NCI-H2196 treated with DMSO at 0.1 percent for 48 hours (cell line): ENCODE results near the gene SGCB.
"Not testable (repeated sequence)": the region's sequence is repeated elsewhere in the genome, so short reads cannot be mapped to it uniquely, and the experiment has no call there.

Experiments used
- DNase-seq: peaks from one replicate; lab custom pipeline; 2025; ENCODE audit not compliant: unreplicated experiment; lab: John Stamatoyannopoulos, UW

The SGCB gene, protein sequence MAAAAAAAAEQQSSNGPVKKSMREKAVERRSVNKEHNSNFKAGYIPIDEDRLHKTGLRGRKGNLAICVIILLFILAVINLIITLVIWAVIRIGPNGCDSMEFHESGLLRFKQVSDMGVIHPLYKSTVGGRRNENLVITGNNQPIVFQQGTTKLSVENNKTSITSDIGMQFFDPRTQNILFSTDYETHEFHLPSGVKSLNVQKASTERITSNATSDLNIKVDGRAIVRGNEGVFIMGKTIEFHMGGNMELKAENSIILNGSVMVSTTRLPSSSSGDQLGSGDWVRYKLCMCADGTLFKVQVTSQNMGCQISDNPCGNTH

DNA sequence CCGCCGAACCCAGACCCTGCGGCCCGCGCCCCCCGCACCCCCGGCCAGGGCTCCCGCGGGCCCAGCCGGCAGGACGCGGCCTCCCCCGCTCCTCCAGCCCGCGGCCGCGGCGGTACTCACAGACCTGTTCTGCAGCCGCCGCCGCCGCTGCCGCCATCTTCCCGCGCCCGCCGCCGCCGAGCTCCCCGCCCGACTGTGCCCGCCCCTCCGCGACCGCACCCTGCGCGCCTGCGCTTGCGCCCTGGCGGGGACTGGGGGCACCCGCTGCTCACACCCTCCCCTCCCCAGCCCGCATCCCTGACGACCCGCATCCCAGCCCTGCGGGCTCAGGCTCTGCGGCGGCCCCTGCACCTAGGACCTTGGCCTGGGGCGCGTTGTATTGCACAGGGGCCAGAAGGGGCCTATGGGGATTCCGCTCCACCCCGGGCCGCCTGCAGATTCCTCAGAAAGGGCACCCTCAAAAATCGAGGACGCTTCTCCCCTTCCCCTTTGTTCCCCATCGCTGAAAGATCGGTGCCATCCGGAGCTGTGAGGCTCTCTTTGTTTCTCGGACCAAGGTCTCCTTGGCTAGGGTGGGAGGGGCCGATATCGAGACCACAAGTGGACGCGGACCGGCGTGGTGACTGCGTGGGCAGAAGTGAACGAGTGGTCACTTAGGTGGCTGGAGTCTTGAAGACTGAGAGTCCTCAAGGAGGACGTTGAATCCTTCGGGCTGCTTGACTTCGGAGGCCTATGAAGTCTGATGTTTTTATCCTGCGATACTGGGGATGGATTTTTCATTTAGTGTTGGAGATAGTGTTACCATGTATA lies at the start of gene SGCB:
Gene SGCB (minus strand): TSS at position 197 of the 810 bp plus-strand sequence. CDS start 40 bp downstream, at position 157.
- DNase-seq = peak; percentile 15

DNA sequence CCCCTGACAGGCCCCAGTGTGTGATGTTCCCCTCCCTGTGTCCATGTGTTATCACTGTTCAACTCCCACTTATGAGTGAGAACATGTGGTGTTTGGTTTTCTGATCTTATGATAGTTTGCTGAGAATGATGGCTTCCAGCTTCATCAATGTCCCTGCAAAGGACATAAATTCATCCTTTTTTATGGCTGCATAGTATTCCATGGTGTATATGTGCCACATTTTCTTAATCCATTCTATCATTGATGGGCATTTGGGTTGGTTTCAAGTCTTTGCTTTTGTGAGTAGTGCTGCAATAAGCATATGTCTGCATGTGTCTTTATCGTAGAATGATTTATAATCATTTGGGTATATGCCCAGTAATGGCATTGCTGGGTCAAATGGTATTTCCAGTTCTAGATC lies 48.3 kb upstream of the SGCB start:
- DNase-seq = not testable (repeated sequence)

DNA sequence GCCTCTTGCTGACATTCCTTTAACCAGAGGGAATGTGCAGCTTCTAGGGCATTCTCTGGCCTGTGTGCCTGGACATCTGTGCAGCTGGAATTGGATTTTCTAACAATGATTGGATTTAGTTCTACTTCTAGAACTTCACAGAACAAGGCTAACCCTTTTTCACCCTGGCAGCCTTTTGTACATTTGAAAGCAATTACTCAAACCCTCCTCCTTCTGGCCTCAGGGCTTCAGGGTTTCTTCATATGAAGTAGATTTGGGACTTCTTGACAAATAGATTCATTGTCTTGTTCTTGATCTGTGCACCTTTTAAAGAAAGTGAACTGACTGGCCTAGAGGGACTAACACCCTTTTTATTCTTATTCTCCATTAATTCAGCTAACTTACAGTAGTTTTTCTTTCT lies 43.1 kb upstream of the SGCB start:
- no peak for DNase-seq

DNA sequence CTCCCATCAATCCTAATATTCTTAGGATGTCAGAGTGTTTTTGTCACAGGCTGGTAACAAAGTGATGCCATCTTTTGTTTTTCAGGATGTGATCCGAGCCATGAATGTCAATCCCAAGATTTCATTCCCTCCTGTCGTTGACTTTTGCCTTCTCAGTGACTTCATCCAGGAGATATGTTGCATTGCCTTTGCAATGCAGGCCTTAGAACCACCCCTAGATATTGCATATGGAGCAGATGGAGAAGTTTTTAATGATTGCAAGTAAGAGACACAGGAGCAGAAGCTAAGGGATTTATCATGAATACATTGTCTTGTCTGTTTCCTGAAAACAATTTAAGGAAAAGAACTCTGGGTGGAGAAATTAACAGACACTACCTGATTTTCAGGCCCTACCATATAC lies 41.6 kb upstream of the SGCB start:
- DNase-seq = no peak

DNA sequence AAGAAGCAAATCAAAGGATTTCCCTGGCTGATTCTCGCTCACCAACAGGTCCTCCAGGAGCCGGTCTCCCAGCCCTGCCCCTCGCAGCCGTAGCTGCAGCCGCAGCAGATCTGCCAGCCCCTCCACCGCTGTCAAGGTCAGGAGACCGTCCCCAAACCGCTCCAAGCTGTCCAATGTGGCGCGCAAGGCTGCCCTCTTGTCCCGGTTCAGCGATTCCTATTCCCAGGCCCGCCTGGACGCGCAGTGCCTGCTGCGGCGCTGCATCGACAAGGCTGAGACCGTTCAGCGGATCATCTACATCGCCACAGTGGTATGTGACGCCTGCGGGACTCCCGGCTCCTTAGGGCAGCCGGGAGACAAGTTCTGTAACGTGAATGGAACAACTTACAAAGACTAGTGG lies 38.6 kb upstream of the SGCB start:
- no peak for DNase-seq

DNA sequence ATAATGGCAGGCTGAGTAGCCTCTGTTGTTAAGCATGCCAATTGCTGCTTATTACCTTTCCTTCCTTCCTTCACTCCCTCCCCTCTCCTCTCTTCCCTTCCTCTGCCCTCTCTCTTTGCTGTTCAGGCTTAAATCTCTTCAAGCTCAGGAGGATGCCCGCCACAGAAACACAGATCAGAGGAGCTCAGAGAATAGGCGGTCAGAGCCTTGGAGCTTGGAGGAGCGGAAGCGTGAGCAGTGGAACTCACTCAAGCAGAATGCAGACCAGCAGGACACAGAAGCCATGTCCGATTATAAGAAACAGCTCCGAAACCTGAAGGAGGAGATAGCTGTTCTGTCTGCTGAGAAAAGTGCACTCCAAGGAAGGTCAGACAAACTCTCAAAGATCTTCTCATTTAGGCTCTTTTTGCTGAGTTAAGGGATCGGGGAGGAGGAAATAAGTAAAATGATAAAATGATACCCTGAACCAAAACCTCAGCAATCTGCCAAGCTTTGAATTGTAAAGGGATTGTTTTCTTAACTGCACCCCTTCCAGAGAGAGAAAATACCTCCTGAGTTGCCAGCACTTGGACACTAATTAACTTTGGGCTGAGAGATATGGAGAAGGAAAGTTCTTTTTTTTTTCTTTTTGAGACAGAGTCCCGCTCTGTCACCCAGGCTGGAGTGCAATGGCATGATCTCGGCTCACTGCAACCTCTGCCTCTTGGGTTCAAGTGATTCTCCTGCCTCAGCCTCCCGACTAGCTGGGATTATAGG lies 33.9 kb upstream of the SGCB start:
- DNase-seq = no peak

DNA sequence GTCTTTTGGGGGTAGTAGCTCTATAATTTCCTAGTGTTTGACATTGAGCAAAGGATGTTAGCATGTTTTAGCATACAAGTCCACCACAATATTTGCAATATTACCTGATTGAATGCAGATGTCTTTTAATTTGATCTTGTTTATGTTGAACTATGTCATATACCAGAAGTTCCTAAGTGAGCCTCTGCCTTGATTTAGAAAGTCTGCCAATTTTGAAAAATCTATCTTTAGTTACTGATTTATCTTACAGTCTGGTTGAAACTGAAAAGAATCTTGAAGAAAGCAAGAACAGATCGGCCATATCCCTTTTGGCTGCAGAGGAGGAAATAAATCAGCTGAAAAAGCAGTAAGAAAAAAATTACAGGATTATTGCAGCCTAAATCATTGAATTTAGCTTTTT lies 31.5 kb upstream of the SGCB start:
- no peak for DNase-seq

DNA sequence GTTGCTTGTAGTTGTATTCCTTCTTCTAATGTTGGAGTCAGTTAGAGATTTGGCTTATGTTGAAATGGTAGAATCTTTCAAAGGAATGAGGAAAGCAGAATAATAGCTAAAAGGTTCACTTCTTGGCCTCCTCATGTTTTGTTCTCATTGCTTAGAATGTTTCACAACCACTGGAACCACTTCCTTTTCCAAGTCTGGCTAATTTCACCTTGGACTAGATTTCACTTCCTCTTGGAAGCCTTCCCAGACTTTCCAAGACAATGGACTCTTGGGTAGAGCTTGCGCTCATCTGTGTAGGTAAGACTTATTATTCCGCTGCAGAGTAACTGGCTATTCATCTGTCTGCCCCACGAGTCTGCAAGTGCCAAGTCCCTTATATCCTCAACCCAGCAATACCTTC lies 21.3 kb upstream of the SGCB start:
- DNase-seq = no peak

DNA sequence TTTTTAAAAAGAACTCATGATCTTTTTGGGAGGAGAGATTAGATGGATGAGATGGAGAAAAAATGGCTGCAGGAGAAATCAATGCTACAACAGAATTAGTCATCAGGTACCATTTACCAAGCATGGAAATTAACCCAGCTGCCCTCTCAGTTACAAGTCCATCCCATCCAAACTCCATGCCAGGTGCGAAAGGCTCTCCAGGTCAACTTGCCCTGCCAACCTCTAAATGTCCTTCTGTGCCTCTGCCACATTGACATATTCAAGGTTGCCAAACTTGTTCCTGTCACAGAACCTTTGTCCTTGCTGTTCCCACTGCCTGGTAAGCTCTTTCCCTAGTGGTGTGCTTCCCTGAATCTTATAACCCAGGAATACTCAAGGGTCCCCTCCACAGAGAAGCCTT lies 20.2 kb upstream of the SGCB start:
- no peak for DNase-seq

DNA sequence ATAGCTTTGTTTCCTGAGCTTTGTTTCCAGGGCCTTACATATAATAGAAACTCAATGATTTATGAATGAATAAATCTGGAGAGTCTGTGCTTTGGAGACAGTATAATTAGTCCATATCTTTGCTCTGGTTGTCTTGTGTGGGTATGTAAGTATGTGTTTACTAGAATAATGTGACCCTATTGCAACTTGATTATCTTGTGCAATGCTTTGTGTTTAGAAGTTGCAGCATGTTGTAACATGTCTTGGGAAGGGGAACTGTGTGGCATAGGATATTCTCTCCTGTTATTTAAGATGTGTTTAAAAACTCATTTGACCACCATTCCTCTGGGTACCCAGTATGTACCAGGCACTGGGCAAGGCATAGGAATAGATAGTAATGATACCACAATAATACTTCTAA lies 19.1 kb upstream of the SGCB start:
- DNase-seq = no peak

DNA sequence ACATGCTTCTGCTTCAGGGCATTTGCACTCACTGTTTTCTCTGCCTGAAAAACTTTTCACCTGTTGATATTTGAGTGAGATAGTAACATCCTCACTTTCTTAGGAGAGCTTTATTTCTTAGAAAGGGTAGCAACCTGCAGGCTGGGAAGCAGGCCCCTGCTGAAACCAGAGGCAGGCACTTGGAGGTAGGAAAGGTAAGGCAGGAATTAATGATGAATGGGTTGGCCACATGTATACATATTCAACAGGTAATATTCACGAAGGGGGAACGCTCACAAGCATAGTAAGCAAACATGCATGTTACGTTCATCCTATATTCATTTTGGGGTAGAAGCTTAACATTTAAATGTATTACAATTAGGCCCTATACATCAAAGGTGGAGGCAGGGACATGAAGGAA lies 16.2 kb upstream of the SGCB start:
- DNase-seq = no peak

DNA sequence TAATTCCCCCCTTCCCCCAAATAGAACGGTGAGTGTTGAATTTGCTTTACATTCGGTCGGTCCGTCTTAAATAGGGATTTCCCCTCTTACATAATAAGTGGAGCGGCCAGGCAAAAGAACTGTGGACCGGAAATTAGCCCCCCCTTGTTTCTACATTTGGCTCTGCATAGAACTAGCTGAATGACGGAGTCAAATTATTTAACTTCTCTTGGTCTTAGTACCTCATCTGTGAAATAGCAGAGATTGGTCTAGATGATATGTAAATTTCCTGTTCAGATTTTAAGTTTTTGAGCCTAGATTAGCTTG lies 14.3 kb upstream of the SGCB start:
- no peak for DNase-seq

DNA sequence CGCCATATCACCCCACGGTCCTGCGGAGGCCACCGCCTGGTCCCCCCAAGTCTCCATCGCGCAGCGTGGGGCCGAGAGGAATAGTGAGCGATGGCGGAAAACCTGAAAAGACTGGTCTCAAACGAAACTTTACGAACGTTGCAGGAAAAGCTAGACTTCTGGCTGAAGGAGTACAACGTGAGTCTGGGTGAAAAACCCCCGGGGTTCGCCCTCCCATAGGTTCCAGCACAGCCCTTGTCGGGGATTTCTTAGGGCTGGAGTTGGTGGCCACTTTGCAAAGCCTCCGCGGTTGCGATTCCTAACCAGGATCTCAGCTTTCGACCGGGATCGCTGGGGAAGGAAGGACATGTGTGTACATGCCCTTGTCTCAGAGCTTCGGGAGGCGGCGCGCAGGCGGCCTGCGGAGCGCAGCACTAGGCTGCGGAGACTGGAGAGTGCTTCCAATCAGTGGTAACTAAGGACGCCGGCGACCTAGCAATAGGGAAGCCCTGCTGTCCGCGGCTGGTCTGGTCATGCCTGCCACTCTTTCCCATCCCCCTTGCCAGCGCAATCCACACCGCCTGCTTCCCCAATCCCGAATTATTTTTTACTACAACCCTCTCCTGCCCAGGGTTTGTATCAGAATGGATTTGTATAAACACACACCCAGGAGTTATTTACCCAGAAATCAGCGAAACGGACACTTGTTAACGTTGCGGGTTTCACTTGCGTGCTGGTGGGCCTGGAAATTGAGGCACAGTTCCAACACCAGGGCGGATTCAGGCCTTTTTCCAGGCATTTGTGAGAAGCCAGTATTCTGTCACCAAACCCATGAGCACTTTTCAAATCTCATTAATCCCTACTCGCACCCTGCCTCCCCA lies 13.7 kb upstream of the SGCB start:
- DNase-seq = no peak

DNA sequence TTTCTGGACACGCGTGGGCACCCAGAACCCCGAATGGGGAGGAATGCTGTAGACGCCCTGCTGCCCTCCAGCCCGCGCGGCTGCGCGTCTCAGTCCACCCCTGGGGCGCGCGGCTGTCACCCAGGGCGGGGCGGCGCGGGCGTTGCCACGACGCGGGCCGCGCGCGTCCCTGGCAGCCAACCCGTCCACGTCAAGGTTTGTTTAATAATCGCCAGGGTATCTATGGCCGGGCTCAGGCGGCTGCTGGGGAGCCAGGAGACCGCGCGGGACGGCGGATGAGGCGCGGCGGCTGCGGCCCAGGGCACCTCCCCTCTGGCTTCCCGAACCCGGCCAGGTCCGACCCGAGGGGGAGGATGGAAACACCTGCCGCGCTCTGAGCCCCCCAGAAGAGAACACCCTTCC lies 13.1 kb upstream of the SGCB start, which contains the start of gene SPATA18:
Gene SPATA18 (plus strand): TSS at position 92 of the 402 bp plus-strand sequence. CDS start 401 bp downstream, outside the sequence.
- no peak for DNase-seq

DNA sequence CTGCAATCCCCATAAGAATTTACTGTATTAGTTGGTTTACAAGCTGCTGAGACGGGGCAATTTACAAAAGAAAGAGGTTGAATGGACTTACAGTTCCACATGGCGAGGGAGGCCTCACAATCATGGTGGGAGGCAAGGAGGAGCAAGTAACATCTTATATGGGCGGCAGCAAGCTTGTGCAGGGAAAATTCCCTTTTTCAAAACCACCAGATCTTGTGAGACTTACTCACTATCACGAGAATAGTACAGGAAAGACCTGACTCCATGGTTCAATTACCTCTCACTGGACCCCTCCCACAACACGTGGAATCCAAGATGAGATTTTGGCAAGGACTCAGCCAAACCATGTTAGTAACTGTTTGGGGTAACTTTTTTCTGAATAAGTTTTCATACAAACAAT lies 11.2 kb upstream of the SGCB start:
- DNase-seq = no peak

DNA sequence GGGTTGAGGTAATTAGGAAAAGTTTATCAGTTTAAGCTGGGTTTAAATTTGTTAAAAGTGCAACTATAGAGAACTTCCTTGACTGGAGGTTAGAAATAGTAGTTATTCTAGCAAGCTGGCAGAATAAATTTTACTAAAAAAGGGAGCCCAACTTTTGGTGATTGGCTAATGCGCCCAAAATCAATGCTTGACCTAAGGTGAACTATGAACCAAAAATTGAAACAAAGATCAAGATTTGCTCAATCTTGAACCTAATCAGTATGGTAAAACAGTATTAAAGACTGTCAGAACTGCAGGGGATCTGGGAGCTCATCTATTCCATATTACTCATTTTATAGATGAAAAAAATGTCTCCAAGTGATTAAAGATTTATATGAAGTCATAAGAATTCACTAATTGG lies 6.9 kb upstream of the SGCB start:
- DNase-seq = no peak

DNA sequence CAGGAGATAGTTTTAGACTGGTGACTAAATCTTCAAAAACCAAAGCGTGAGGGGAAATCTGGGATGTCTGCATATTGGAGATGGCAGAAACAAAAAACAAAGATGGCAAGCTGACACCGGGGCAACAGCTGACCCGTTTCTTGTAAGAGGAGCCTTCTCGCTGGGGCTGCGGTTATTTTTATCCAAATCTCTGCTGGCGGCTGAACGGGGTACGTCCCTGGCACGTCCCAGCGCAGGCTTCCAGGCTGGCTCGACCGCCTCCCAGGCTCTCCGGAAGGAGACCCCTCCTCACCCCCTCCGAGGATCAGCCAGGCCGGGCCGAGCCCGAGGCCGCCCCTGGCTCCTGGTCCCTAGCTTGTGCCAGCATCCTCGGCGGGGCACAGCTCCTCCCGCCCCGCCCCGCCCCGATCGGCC lies 403 bp downstream of the SGCB start:
- DNase-seq = peak; percentile 27

DNA sequence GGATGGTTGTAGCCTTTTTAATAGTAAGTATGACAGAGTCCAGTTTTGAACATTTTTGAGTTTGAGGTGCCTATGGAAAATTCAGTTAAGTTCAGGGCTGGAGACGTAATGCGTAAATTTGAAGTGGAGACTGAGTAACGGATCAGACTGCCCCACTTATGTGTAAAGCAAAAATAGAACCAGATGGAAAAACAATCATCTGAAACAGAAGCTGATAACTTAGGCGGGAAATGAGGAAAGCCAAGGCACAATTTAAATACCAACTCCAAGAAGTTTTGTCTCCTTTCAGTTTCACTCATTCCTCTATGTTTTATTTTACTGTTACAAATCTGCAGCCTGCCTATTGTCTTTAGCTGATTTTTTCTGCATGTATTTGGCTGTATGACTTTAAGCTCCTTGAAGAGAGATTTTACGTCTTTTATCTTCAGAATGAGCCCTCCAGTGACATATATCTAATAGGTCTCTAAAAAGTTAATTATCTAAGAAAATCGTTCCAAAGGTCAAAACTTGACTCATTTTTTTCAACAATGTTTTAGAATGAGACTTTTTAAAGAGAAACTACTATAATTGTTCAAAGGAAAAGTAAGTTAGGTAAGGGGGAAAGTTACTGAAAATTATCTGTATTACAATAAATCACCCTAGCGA lies 1.1 kb downstream of the SGCB start:
- no peak for DNase-seq

DNA sequence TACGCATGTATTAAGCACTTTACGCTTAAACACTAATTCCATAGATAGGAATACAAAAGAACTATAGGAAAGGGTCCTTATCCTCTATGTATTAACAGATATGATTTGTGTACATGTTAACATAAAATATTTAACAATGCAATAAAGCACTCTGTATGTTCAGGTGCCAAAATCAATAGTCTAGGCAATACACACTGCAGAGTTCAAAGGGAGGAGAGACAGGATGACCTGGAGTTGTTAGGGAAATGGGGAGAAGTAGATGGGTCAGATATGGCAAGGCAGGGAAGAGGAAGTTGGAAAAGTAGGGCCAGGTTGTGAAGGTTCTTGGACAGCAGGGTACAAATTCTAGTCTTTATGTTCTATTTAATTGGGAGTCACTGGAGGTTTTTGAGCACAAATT lies 2.9 kb downstream of the SGCB start:
- DNase-seq = no peak

DNA sequence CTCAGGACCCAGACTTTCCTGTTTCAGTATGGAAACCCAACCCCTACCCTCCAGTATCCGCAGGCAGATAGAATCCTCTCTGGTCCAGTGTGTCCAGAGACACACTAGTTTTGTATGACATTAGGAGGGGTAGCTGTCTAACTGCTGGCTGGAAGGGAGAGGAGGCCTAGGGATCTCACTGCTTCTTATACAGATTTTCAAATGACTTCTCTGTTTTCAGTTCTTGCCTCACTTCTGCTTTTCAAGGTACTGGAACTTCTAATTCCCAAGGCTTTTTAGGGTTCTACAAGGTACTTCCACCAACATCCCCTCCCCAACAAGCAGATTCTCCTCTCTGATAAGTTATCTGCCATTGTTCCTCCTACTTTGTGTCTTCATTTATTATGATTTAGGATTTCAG lies 6.1 kb downstream of the SGCB start:
- DNase-seq = no peak
